GM12873 (cell line): ENCODE measurements around the gene RPL7A.

Experiments
- TF ChIP-seq, protein P1 (sequence below): IDR thresholded peaks from 2 replicates; pipeline ENCODE4 v1.5.1; 2012; ENCODE audit warnings: low read depth, mild to moderate bottlenecking, moderate library complexity, low read length, control low read depth; ENCODE audit not compliant: insufficient read depth; ENCODE audit errors: missing control alignments

RPL7A gene

DNA sequence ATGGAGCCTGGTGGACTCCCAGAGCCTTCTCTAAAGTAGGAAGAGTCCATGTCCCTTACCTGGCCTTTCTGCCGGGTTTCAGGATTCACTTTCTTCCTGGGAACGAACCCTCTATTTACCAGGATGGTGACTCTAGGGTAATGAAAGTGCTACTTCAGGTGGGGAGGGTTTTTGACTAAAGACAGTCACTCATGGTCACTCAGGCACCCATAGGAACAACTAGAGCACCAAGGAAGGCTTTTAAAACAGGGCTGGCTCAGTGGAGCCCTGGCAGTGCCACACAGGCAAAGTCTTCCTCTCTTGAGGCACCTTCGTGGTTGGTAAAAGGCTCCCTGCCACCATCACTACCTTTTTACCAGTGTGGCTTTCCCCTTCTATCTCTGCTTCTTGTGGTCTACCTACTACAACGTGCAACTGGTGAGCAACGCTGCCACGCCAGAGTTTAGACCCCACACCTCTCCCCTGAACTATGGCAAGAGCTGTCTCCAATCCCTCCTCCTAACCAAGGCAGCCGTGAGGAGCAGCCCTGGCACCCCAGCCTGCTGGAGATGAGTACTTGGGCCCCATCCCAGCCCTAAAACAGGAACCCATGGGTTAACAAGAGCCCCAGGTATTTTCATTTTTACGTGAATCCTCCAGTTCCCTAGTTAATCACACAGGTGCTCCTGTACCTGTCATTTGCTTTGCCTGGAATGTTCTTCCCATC is 4.8 kb downstream of the RPL7A start:
- TF ChIP-seq, protein P1, sequence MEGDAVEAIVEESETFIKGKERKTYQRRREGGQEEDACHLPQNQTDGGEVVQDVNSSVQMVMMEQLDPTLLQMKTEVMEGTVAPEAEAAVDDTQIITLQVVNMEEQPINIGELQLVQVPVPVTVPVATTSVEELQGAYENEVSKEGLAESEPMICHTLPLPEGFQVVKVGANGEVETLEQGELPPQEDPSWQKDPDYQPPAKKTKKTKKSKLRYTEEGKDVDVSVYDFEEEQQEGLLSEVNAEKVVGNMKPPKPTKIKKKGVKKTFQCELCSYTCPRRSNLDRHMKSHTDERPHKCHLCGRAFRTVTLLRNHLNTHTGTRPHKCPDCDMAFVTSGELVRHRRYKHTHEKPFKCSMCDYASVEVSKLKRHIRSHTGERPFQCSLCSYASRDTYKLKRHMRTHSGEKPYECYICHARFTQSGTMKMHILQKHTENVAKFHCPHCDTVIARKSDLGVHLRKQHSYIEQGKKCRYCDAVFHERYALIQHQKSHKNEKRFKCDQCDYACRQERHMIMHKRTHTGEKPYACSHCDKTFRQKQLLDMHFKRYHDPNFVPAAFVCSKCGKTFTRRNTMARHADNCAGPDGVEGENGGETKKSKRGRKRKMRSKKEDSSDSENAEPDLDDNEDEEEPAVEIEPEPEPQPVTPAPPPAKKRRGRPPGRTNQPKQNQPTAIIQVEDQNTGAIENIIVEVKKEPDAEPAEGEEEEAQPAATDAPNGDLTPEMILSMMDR: no peak

GRCh38 chr9:133353548-133353947 is 5.5 kb downstream of the RPL7A start:
- TF ChIP-seq, protein P1: no peak

GRCh38 chr9:133354766-133355165 is 6.7 kb downstream of the RPL7A start:
- TF ChIP-seq, protein P1: no peak

GRCh38 chr9:133355881-133356357 is 7.9 kb downstream of the RPL7A start:
- TF ChIP-seq, protein P1: no peak

GRCh38 chr9:133356391-133357091 is 8.5 kb downstream of the RPL7A start, which contains the start of the genes SURF1 and SURF2:
TSS of gene SURF1 (minus strand) at chr9:133356487. CDS start at chr9:133356453, 34 bp downstream.
TSS of gene SURF2 (plus strand) at chr9:133356550. CDS start at chr9:133356593, 43 bp downstream.
- TF ChIP-seq, protein P1: peak; percentile 12

- TF ChIP-seq, protein P1: no peak
Measured at GRCh38 chr9:133357656-133358055, 9.6 kb downstream of the RPL7A start.

- TF ChIP-seq, protein P1: peak; percentile 33
Measured at GRCh38 chr9:133359399-133360175, 11.6 kb downstream of the RPL7A start.
